ENCODE measurements around the gene LIAS. TPM values are rescaled to one million over a fixed set of nuclear protein-coding genes. Genes with fewer than 3 reads are reported as not detected.
"Not testable (repeated sequence)": the region's sequence is repeated elsewhere in the genome, so short reads cannot be mapped to it uniquely, and the experiment has no call there.

LIAS gene
- total RNA-seq, 1 donor from 2014 or later = 22.0 TPM

- peaks cover 6% of the 10 kb centered on the region for H3K4me1 Mint-ChIP-seq (ENCODE audit: unreplicated experiment)
- DNase-seq (ENCODE audit: extremely low spot score, unreplicated experiment) = no peak
- TF ChIP-seq CTCF (conservative IDR thresholded peaks at IDR 0.05) = no peak
- peak overlapping the region; percentile 98 for H3K4me3 Mint-ChIP-seq
- H3K36me3 Mint-ChIP-seq = peaks cover 55% of the 10 kb centered on the region
- no peaks in the 10 kb centered on the region for H3K27me3 Mint-ChIP-seq
- no peaks in the 10 kb centered on the region for H3K9me3 Mint-ChIP-seq
- H3K27ac Mint-ChIP-seq = peak overlapping the region; percentile 99
Observed at GRCh38 chr4:39456946-39457763, 1.7 kb upstream of the LIAS start.

- Mint-ChIP-seq H3K4me3 (peak overlapping the region; percentile 98), H3K36me3 (peaks cover 45% of the 10 kb centered on the region), H3K27ac (peak overlapping the region; percentile 99)
- not testable (repeated sequence) for H3K4me1 Mint-ChIP-seq (ENCODE audit: unreplicated experiment); DNase-seq (ENCODE audit: extremely low spot score, unreplicated experiment); H3K9me3 Mint-ChIP-seq; H3K27me3 Mint-ChIP-seq
Observed at GRCh38 chr4:39458161-39458504, 723 bp upstream of the LIAS start.

GRCh38 chr4:39464886-39465501 is 6.1 kb downstream of the LIAS start:
- Mint-ChIP-seq H3K27me3 (no peaks in the 10 kb centered on the region), H3K27ac (peak overlapping the region; percentile 75), H3K36me3 (peaks cover 3% of the 10 kb centered on the region), H3K4me1 (ENCODE audit: unreplicated experiment) (peaks cover 15% of the 10 kb centered on the region), H3K9me3 (no peaks in the 10 kb centered on the region), H3K4me3 (no peak overlapping the region)
- DNase-seq (ENCODE audit: extremely low spot score, unreplicated experiment) = no peak
- TF ChIP-seq CTCF (conservative IDR thresholded peaks at IDR 0.05) = no peak

- Mint-ChIP-seq H3K27me3 (no peaks in the 10 kb centered on the region), H3K4me1 (ENCODE audit: unreplicated experiment) (peaks cover 15% of the 10 kb centered on the region), H3K27ac (peak overlapping the region; percentile 8), H3K9me3 (no peaks in the 10 kb centered on the region), H3K4me3 (no peak overlapping the region), H3K36me3 (peaks cover 3% of the 10 kb centered on the region)
- no peak for TF ChIP-seq CTCF (conservative IDR thresholded peaks at IDR 0.05)
- DNase-seq (ENCODE audit: extremely low spot score, unreplicated experiment) = no peak
Observed at GRCh38 chr4:39466747-39467146, 7.9 kb downstream of the LIAS start.

GRCh38 chr4:39467464-39467863 is 8.6 kb downstream of the LIAS start:
- no peak for DNase-seq (ENCODE audit: extremely low spot score, unreplicated experiment)
- H3K36me3 Mint-ChIP-seq = peaks cover 3% of the 10 kb centered on the region

More at GRCh38 chr4:39467464-39467863, 8.6 kb downstream of the LIAS start:
- Mint-ChIP-seq H3K27me3 (no peaks in the 10 kb centered on the region), H3K9me3 (no peaks in the 10 kb centered on the region), H3K4me3 (no peak overlapping the region), H3K4me1 (ENCODE audit: unreplicated experiment) (peaks cover 15% of the 10 kb centered on the region), H3K27ac (no peak overlapping the region)
- TF ChIP-seq CTCF (conservative IDR thresholded peaks at IDR 0.05) = no peak

All from type B pancreatic cell (in vitro differentiated cells).